GM19099 (cell line): ENCODE measurements around the gene ABCC11.

Experiments
- POLR2A ChIP-seq: IDR thresholded peaks from 3 replicates; pipeline ENCODE4 v1.6.1; 2011; ENCODE audit warnings: low read depth; ENCODE audit not compliant: insufficient read length; ENCODE audit errors: extremely low read depth

ABCC11 gene

GRCh38 chr16:48262631-48263030 lies 15.3 kb upstream of the ABCC11 start:
- no peak for TF ChIP-seq POLR2A

GRCh38 chr16:48261569-48261968 lies 14.2 kb upstream of the ABCC11 start:
- no peak for TF ChIP-seq POLR2A

- no peak for TF ChIP-seq POLR2A
These were observed 9.3 kb upstream of the ABCC11 start for GRCh38 chr16:48256579-48257177.

GRCh38 chr16:48252013-48252412 lies 4.7 kb upstream of the ABCC11 start:
- no peak for TF ChIP-seq POLR2A

- TF ChIP-seq POLR2A = no peak
These were observed 3.4 kb upstream of the ABCC11 start for GRCh38 chr16:48250520-48251278.

- no peak for TF ChIP-seq POLR2A
These were observed 1.3 kb downstream of the ABCC11 start for GRCh38 chr16:48246066-48246465.

- no peak for TF ChIP-seq POLR2A
These were observed 2.5 kb downstream of the ABCC11 start for GRCh38 chr16:48244863-48245195.

GRCh38 chr16:48244080-48244862 lies 3.1 kb downstream of the ABCC11 start, which contains the start of gene LONP2:
Gene LONP2, plus strand, starts transcription at chr16:48244300. Its CDS starts 89 bp downstream, at chr16:48244389.
- TF ChIP-seq POLR2A = peak; percentile 75

GRCh38 chr16:48236286-48236685 lies 11.1 kb downstream of the ABCC11 start:
- no peak for TF ChIP-seq POLR2A

GRCh38 chr16:48235556-48236136 lies 11.7 kb downstream of the ABCC11 start:
- no peak for TF ChIP-seq POLR2A

- no peak for TF ChIP-seq POLR2A
These were observed 12.2 kb downstream of the ABCC11 start for GRCh38 chr16:48235058-48235555.

- TF ChIP-seq POLR2A = no peak
These were observed 12.7 kb downstream of the ABCC11 start for GRCh38 chr16:48234630-48235029.

GRCh38 chr16:48232493-48233040 lies 14.8 kb downstream of the ABCC11 start:
- no peak for TF ChIP-seq POLR2A

GRCh38 chr16:48231727-48232492 lies 15.4 kb downstream of the ABCC11 start:
- TF ChIP-seq POLR2A = no peak
